22Rv1 (cell line): ENCODE results near the gene LOXL1.

Source experiments
- ZFX ChIP-seq: fragments of 450-650 bp; IDR thresholded peaks from 2 replicates; pipeline ENCODE4 v1.6.1; 2017; ENCODE audit warnings: antibody characterized with exemption, borderline replicate concordance
- TF ChIP-seq, protein P1 (sequence below): fragments of 450-650 bp; IDR thresholded peaks from 2 replicates; pipeline ENCODE4 v1.5.1; 2017; ENCODE audit warnings: mild to moderate bottlenecking

DNA sequence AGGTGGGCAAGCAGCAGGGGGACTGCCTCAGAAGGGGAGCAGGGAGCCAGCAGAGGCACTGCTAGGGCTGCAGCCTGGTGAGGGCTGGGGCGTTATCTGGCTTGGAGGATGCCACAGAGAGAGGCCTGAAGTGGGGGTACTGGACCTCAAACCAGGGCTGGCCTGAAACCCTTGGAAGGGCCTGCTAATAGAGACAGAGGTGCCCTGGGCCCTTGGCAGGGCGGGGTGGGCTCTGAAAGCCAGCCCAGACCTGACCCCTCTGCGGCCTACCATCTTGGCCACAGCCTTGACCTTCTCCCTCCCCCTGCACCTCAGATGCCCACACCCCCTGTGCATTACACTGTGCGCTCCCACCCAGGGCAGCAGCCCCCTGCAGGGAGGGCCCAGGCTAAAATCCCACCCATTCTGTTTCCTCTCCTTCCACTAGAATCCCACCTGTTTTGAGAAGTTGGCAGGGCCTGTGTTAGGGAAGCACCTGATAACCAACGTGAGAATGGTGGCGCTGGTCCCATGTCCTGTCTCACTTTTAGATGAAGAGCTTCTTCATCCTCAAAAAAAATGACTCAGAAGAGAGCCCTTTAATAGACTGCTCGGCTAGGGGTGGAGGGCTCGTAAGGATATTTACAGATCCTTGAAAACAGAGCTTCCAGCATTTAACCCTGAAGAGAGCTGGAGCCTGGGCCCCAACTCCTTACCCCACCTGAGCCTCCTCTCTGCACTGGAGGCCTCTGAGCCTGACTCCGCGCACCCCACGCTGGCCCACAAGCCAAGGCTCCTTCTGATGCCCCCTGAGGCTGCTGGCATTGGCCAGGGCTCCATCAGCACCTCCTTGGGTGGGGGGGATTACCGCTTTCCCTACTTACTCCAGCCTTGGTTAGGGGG, 29.8 kb downstream of the LOXL1 start:
- TF ChIP-seq, protein P1, sequence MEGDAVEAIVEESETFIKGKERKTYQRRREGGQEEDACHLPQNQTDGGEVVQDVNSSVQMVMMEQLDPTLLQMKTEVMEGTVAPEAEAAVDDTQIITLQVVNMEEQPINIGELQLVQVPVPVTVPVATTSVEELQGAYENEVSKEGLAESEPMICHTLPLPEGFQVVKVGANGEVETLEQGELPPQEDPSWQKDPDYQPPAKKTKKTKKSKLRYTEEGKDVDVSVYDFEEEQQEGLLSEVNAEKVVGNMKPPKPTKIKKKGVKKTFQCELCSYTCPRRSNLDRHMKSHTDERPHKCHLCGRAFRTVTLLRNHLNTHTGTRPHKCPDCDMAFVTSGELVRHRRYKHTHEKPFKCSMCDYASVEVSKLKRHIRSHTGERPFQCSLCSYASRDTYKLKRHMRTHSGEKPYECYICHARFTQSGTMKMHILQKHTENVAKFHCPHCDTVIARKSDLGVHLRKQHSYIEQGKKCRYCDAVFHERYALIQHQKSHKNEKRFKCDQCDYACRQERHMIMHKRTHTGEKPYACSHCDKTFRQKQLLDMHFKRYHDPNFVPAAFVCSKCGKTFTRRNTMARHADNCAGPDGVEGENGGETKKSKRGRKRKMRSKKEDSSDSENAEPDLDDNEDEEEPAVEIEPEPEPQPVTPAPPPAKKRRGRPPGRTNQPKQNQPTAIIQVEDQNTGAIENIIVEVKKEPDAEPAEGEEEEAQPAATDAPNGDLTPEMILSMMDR = no peak
- TF ChIP-seq ZFX = no peak
